Panc1 (cell line): ENCODE results near the gene CDK12. TPM values are rescaled to one million over a fixed set of nuclear protein-coding genes. Genes with fewer than 3 reads are reported as not detected.
"Not testable (repeated sequence)": the region's sequence is repeated elsewhere in the genome, so short reads cannot be mapped to it uniquely, and the experiment has no call there.

ENCODE experiments used
- ATAC-seq: fragments of 200-7000 bp; cut with Tn5 transposase; 2 replicates; pipeline ENCODE4 v1.9.1; 2020; ENCODE audit warnings: mild to moderate bottlenecking, moderate library complexity
- BruUV-seq: library from RNA; stranded (reverse); fragments of 400-500 nt; replicated peaks from 2 replicates; lab custom pipeline; 2021; lab: Mats Ljungman, UMichigan
- CTCF ChIA-PET: fragments of 300-600 bp; sonication (Branson Sonifier 250); formaldehyde crosslinking; loops from one replicate; lab custom pipeline; 2022; ENCODE audit warnings: antibody characterized with exemption; lab: Charles Lee
- POLR2A ChIA-PET: fragments of 300-600 bp; sonication (Branson Sonifier 250); formaldehyde crosslinking; loops from one replicate; lab custom pipeline; 2022; ENCODE audit warnings: antibody characterized with exemption; lab: Charles Lee
- DNase-seq: peaks from one replicate; pipeline ENCODE4 v3.0.0-alpha.2; 2010; ENCODE audit warnings: low read depth, low spot score
- H3K27ac ChIP-seq: 2 replicates; pipeline ENCODE4 v1.5.1; 2011; ENCODE audit warnings: mild to moderate bottlenecking, low read length, inconsistent platforms
- H3K27me3 ChIP-seq: fragments of 200-500 bp; sonication (Bioruptor generic); 2 replicates; pipeline ENCODE4 v1.6.0; 2014; ENCODE audit warnings: low read length, inconsistent platforms; ENCODE audit not compliant: control insufficient read depth, insufficient read depth
- H3K36me3 ChIP-seq: fragments of 200-500 bp; sonication (Bioruptor generic); 2 replicates; pipeline ENCODE4 v1.5.1; 2014; ENCODE audit warnings: inconsistent platforms, mild to moderate bottlenecking, low read length, moderate library complexity; ENCODE audit not compliant: control insufficient read depth, insufficient read depth
- H3K4me1 ChIP-seq: 2 replicates; pipeline ENCODE4 v1.5.1; 2011; ENCODE audit warnings: inconsistent platforms, mild to moderate bottlenecking, low read length, moderate library complexity; ENCODE audit not compliant: control insufficient read depth, insufficient read depth
- H3K4me3 ChIP-seq, 2 experiments: 2 replicates each; pipeline ENCODE4 v1.5.1; 2011 to 2012; ENCODE audit warnings: low read depth in 2 of 2, low read length in 2 of 2, mild to moderate bottlenecking in 2 of 2, inconsistent platforms in 1 of 2, moderate library complexity in 1 of 2
- H3K9me3 ChIP-seq: fragments of 200-500 bp; sonication (Bioruptor generic); 2 replicates; pipeline ENCODE4 v1.5.1; 2014; ENCODE audit warnings: low read depth, mild to moderate bottlenecking, inconsistent platforms, low read length, moderate library complexity; ENCODE audit not compliant: control insufficient read depth, insufficient read depth
- POLR2AphosphoS5 ChIP-seq: IDR thresholded peaks from 2 replicates; pipeline ENCODE4 v1.6.1; 2012; ENCODE audit warnings: mild to moderate bottlenecking, low read depth, low read length, moderate library complexity
- REST ChIP-seq, 2 experiments: IDR thresholded peaks; 2 replicates each; pipeline ENCODE4 v1.6.1; 2011 to 2012; ENCODE audit warnings: low read depth in 2 of 2, control low read depth in 1 of 2, low read length in 1 of 2, mild to moderate bottlenecking in 1 of 2, moderate library complexity in 1 of 2; ENCODE audit not compliant: insufficient read depth in 1 of 2
- SIN3A ChIP-seq: IDR thresholded peaks from 2 replicates; pipeline ENCODE4 v1.6.1; 2012; ENCODE audit warnings: low read depth, mild to moderate bottlenecking, low read length, moderate library complexity, borderline replicate concordance; ENCODE audit not compliant: insufficient read depth
- TCF7L2 ChIP-seq: IDR thresholded peaks from 2 replicates; pipeline ENCODE4 v1.6.1; 2011; ENCODE audit warnings: mild to moderate bottlenecking, low read depth, low read length, inconsistent platforms
- in situ Hi-C: cut with HindIII; loops from 2 replicates; pipeline ENCODE4 v1.10.0; 2016; ENCODE audit warnings: low sequenced_read_pairs, low pct_unique_long_range_greater_than_20kb
- intact Hi-C: fragments of 100-400 bp; cut with micrococcal nuclease; formaldehyde crosslinking; loops from one replicate; pipeline ENCODE4 v1.10.0; 2022; ENCODE audit not compliant: unreplicated experiment
- total RNA-seq: library from RNA; stranded (reverse); gene quantifications from one replicate; pipeline ENCODE4 v1.2.1, GENCODE V29; 2021; ENCODE audit not compliant: unreplicated experiment
- TF ChIP-seq, protein P1 (sequence below): fragments of 450-650 bp; IDR thresholded peaks from 2 replicates; pipeline ENCODE4 v1.5.1; 2017; ENCODE audit warnings: mild to moderate bottlenecking

The CDK12 gene
- total RNA-seq, 1 experiment from 2014 or later = 57.8 TPM

DNA sequence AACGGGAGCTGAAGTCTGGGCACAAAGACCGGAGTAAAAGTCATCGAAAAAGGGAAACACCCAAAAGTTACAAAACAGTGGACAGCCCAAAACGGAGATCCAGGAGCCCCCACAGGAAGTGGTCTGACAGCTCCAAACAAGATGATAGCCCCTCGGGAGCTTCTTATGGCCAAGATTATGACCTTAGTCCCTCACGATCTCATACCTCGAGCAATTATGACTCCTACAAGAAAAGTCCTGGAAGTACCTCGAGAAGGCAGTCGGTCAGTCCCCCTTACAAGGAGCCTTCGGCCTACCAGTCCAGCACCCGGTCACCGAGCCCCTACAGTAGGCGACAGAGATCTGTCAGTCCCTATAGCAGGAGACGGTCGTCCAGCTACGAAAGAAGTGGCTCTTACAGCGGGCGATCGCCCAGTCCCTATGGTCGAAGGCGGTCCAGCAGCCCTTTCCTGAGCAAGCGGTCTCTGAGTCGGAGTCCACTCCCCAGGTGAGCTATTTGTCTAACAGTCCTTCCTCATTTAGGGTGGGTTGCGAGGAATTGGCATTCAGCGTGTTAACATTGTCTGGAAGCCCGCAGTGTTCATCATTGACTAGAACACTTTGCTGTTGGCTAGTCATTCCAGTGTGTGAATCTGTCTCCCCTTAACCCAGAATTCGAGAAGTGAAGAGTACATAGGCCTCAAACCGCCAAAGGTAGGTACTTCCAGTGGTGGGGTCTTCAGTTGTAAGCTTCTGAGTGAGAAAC, 1.5 kb downstream of the CDK12 start:
- peak overlapping the region; percentile 64 for H3K27ac ChIP-seq
- in situ Hi-C loops (no loop called here), intact Hi-C loops (no loop called here)
- no peaks in the 10 kb centered on the region for H3K27me3 ChIP-seq
- ChIA-PET CTCF (interaction anchor here (0.6 to 0.7 kb wide), 2 partner anchors 488 to 594 kb away, joined by 3 to 4 read pairs; no protein-coding TSS in a partner anchor), POLR2A (interaction anchor here (0.5 to 0.9 kb wide), 2 partner anchors 39 to 161 kb away, joined by 4 to 5 read pairs; no protein-coding TSS in a partner anchor)
- peak overlapping the region; percentile 72 to 89 for H3K4me3 ChIP-seq
- DNase-seq = no peak
- no peaks in the 10 kb centered on the region; the same call in none of the 2 replicates for H3K36me3 ChIP-seq
- TF ChIP-seq TCF7L2 = no peak
- TF ChIP-seq SIN3A = 0 out of 2 replicates have a peak, but pooled peaks have one; percentile 48
- TSS peak; percentile 87 for BruUV-seq
- ATAC-seq = no peak
- H3K4me1 ChIP-seq = no peaks in the 10 kb centered on the region
- no peaks in the 10 kb centered on the region for H3K9me3 ChIP-seq

DNA sequence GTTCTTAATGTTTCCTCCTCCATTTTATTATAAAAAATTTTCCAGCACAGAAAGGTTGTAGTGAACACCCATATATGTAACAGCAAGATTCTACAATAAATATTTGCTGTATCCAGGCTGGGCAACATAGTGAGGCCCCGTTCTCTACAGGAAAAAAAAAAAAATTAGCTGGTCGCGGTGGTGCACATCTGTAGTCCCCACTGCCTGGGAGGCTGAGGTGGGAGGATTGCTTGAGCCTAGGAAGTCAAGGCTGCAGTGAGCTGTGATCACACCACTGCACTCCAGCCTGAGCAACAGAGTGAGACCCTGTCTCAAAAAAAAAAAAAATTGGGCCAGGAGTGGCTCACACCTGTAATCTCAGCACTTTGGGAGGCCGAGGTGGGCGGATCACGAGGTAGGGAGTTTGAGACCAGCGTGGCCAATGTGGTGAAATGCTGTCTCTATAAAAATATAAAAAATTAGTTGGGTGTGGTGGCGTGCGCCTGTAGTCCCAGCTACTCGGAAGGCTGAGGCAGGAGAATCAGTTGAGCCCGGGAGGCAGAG, 3.4 kb downstream of the CDK12 start:
- H3K27ac ChIP-seq, BruUV-seq, H3K9me3 ChIP-seq, H3K27me3 ChIP-seq, in situ Hi-C loops, intact Hi-C loops, DNase-seq, ATAC-seq, H3K4me1 ChIP-seq, POLR2A ChIA-PET, H3K36me3 ChIP-seq: not testable (repeated sequence)
- CTCF ChIA-PET = interaction anchor here (0.6 kb wide), 1 partner anchor 45 kb away, joined by 9 read pairs; no protein-coding TSS in a partner anchor
- H3K4me3 ChIP-seq = peak overlapping the region; percentile 72 to 89

DNA sequence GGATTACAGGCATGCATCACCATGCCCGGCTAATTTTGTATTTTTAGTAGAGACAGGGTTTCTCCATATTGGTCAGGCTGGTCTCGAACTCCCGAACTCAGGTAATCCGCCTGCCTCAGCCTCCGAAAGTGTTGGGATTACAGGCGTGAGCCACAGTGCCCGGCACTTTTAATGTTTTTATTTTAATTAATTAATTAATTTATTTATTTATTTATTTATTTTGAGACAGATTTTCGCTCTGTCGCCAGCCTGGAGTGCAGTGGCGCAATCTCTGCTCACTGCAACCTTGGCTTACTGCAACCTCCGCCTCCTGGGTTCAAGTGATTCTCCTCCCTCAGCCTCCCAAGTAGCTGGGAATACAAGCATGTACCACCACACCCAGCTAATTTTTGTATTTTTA, 7.3 kb downstream of the CDK12 start:
- H3K27ac ChIP-seq, CTCF ChIA-PET, H3K27me3 ChIP-seq, DNase-seq, intact Hi-C loops, H3K4me1 ChIP-seq, in situ Hi-C loops, POLR2A ChIA-PET, H3K9me3 ChIP-seq, H3K36me3 ChIP-seq, BruUV-seq, H3K4me3 ChIP-seq, ATAC-seq: not testable (repeated sequence)

DNA sequence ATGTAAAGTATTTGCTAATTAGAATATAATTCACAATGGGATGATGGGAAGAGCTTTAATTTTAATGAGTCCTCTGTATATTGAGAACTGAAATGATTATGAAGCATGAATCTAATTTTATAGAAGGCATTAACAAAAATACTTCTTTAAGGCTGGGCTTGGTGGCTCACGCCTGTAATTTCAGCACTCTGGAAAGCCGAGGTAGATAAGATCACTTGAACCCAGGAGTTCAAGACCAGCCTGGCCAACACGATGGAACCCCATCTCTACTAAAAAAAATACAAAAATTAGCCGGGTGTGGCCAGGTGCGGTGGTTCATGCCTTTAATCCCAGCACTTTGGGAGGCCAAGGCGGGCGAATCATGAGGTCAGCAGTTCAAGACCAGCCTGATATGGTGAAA, 12.0 kb downstream of the CDK12 start:
- intact Hi-C loops (no loop called here), in situ Hi-C loops (no loop called here)
- Histone ChIP-seq H3K4me1 (no peaks in the 10 kb centered on the region), H3K27ac (no peak overlapping the region), H3K4me3 (no peak overlapping the region), H3K9me3 (no peaks in the 10 kb centered on the region), H3K36me3 (peaks cover 9% of the 10 kb centered on the region; the same call in 1 of the 2 replicates), H3K27me3 (no peaks in the 10 kb centered on the region)
- DNase-seq (no peak), ATAC-seq (no peak)
- no TSS peak for BruUV-seq
- no peak for TF ChIP-seq TCF7L2
- TF ChIP-seq POLR2AphosphoS5 = no peak
- TF ChIP-seq, protein P1, sequence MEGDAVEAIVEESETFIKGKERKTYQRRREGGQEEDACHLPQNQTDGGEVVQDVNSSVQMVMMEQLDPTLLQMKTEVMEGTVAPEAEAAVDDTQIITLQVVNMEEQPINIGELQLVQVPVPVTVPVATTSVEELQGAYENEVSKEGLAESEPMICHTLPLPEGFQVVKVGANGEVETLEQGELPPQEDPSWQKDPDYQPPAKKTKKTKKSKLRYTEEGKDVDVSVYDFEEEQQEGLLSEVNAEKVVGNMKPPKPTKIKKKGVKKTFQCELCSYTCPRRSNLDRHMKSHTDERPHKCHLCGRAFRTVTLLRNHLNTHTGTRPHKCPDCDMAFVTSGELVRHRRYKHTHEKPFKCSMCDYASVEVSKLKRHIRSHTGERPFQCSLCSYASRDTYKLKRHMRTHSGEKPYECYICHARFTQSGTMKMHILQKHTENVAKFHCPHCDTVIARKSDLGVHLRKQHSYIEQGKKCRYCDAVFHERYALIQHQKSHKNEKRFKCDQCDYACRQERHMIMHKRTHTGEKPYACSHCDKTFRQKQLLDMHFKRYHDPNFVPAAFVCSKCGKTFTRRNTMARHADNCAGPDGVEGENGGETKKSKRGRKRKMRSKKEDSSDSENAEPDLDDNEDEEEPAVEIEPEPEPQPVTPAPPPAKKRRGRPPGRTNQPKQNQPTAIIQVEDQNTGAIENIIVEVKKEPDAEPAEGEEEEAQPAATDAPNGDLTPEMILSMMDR = no peak
- TF ChIP-seq SIN3A = no peak
- TF ChIP-seq REST (IDR thresholded peaks at IDR 0.05; ENCODE audit: insufficient read depth in 1 of 2, low read depth in 2 of 2, low read length in 1 of 2) = no peak
- CTCF ChIA-PET = no interaction called here
- POLR2A ChIA-PET = no interaction called here

DNA sequence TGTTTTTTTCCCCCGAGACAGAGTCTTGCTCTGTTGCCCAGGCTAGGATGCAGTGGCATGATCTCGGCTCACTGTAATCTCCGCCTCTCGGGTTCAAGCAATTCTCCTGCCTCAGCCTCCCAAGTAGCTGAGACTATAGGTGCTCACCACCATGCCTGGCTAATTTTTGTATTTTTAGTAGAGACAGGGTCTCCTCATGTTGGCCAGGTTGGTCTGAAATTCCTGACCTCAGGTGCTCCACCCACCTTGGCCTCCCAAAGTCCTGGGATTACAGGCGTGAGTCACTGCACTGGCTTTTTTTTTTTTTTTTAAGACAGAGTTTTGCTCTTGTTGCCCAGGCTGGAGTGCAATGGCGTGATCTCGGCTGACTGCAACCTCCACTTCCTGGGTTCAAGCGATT, 18.3 kb downstream of the CDK12 start:
- H3K27ac ChIP-seq, H3K27me3 ChIP-seq, in situ Hi-C loops, BruUV-seq, H3K36me3 ChIP-seq, H3K4me1 ChIP-seq, DNase-seq, CTCF ChIA-PET, H3K9me3 ChIP-seq, intact Hi-C loops, H3K4me3 ChIP-seq, ATAC-seq: not testable (repeated sequence)
- POLR2A ChIA-PET = interaction anchor here (0.6 to 0.7 kb wide), 3 partner anchors 104 to 234 kb away, joined by 4 to 18 read pairs (median 9); no protein-coding TSS in a partner anchor
